K562 (cell line): ENCODE measurements around the gene SLC38A10.

Source experiments
- BDP1 ChIP-seq: IDR thresholded peaks from 3 replicates; pipeline ENCODE4 v1.6.1; 2011; ENCODE audit not compliant: insufficient read length, insufficient read depth
- CBX2 ChIP-seq: fragments of 200-600 bp; sonication (generic); IDR thresholded peaks from one replicate; pipeline ENCODE4 v1.6.1; 2012; ENCODE audit warnings: mild to moderate bottlenecking, low read length, inconsistent platforms; ENCODE audit not compliant: insufficient read depth, poor library complexity, severe bottlenecking
- EZH2 ChIP-seq: IDR thresholded peaks from 2 replicates; pipeline ENCODE4 v1.6.1; 2012; ENCODE audit warnings: low read depth, mild to moderate bottlenecking, inconsistent platforms, low read length, borderline replicate concordance
- HMG20B ChIP-seq: fragments of 250-450 bp; sonication (Bioruptor Pico); IDR thresholded peaks from 2 replicates; pipeline ENCODE4 v1.5.0; 2021; ENCODE audit warnings: mild to moderate bottlenecking
- NR2C2 ChIP-seq, 2 experiments: fragments of 200-800 bp in 1 of 2; sonication (Bioruptor generic) in 1 of 2; sonication (generic) in 1 of 2; formaldehyde crosslinking in 1 of 2; IDR thresholded peaks; 2 replicates each; pipeline versions ENCODE4 v1.6.1 to v1.8.0; 2016 to 2022; ENCODE audit warnings: mild to moderate bottlenecking in 1 of 2, missing compliant biosample characterization in 1 of 2, missing genetic modification characterization in 1 of 2, missing genetic modification reagents in 1 of 2
- POLR2A ChIP-seq: fragments of 450-650 bp; conservative IDR thresholded peaks from 2 replicates; pipeline ENCODE4 v1.6.1; 2016
- SMC3 ChIP-seq: conservative IDR thresholded peaks from 2 replicates; pipeline ENCODE4 v1.6.1; 2011; ENCODE audit warnings: low read depth, low read length, improper control_type of control experiment; ENCODE audit not compliant: insufficient read depth
- ZNF146 ChIP-seq: IDR thresholded peaks from one replicate; pipeline ENCODE4 v1.6.1; 2018; ENCODE audit warnings: missing compliant biosample characterization; ENCODE audit not compliant: unreplicated experiment
- TF ChIP-seq, protein P1 (sequence below), 3 experiments: IDR thresholded peaks in 2 of 3; conservative IDR thresholded peaks in 1 of 3; 2 replicates each; pipeline ENCODE4 v1.5.1; 2011 to 2012; ENCODE audit warnings: low read length in 3 of 3, mild to moderate bottlenecking in 3 of 3, control low read depth in 2 of 3, improper control_type of control experiment in 1 of 3, inconsistent platforms in 1 of 3, low read depth in 1 of 3, mixed read lengths in 1 of 3, moderate library complexity in 1 of 3; ENCODE audit not compliant: insufficient read depth in 2 of 3

GRCh38 chr17:81325714-81326358, 30.7 kb upstream of the SLC38A10 start:
- TF ChIP-seq EZH2 (no peak), POLR2A (no peak), SMC3 (no peak), NR2C2 (CRISPR knock-in tag; IDR thresholded peaks at IDR 0.05) (no peak), NR2C2 (tag; IDR thresholded peaks at IDR 0.05) (no peak), CBX2 (no peak), BDP1 (no peak), ZNF146 (CRISPR knock-in tag) (no peak), HMG20B (no peak)
- TF ChIP-seq, protein P1, sequence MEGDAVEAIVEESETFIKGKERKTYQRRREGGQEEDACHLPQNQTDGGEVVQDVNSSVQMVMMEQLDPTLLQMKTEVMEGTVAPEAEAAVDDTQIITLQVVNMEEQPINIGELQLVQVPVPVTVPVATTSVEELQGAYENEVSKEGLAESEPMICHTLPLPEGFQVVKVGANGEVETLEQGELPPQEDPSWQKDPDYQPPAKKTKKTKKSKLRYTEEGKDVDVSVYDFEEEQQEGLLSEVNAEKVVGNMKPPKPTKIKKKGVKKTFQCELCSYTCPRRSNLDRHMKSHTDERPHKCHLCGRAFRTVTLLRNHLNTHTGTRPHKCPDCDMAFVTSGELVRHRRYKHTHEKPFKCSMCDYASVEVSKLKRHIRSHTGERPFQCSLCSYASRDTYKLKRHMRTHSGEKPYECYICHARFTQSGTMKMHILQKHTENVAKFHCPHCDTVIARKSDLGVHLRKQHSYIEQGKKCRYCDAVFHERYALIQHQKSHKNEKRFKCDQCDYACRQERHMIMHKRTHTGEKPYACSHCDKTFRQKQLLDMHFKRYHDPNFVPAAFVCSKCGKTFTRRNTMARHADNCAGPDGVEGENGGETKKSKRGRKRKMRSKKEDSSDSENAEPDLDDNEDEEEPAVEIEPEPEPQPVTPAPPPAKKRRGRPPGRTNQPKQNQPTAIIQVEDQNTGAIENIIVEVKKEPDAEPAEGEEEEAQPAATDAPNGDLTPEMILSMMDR (IDR thresholded peaks at IDR 0.05 in 2 of 3, conservative IDR thresholded peaks at IDR 0.05 in 1 of 3; ENCODE audit: insufficient read depth in 2 of 3, low read depth in 1 of 3, low read length in 3 of 3), result no peak
